ENCODE results near the gene C11orf21.
"Not testable (repeated sequence)": the region's sequence is repeated elsewhere in the genome, so short reads cannot be mapped to it uniquely, and the experiment has no call there.

Gene C11orf21

GRCh38 chr11:2295971-2296912 lies 5.5 kb downstream of the C11orf21 start:
- DNase-seq (ENCODE audit: low spot score): no peak

GRCh38 chr11:2294926-2295290 lies 6.8 kb downstream of the C11orf21 start:
- no peak for DNase-seq (ENCODE audit: low spot score)

GRCh38 chr11:2293984-2294925 lies 7.5 kb downstream of the C11orf21 start:
- no peak for DNase-seq (ENCODE audit: low spot score)

GRCh38 chr11:2293531-2293971 lies 8.2 kb downstream of the C11orf21 start:
- no peak for DNase-seq (ENCODE audit: low spot score)

GRCh38 chr11:2290351-2290841 lies 11.3 kb downstream of the C11orf21 start:
- DNase-seq (ENCODE audit: low spot score): no peak

GRCh38 chr11:2289859-2290258 lies 11.9 kb downstream of the C11orf21 start:
- DNase-seq (ENCODE audit: low spot score): no peak

GRCh38 chr11:2289350-2289749 lies 12.4 kb downstream of the C11orf21 start:
- DNase-seq (ENCODE audit: low spot score): no peak

GRCh38 chr11:2287091-2287490 lies 14.6 kb downstream of the C11orf21 start:
- no peak for DNase-seq (ENCODE audit: low spot score)

- DNase-seq (ENCODE audit: low spot score): not testable (repeated sequence)
These were observed 15.4 kb downstream of the C11orf21 start for GRCh38 chr11:2286350-2286749.

- DNase-seq (ENCODE audit: low spot score): no peak
These were observed 21.5 kb downstream of the C11orf21 start for GRCh38 chr11:2280208-2280607.

- DNase-seq (ENCODE audit: low spot score): no peak
These were observed 23.7 kb downstream of the C11orf21 start for GRCh38 chr11:2277933-2278523.

- no peak for DNase-seq (ENCODE audit: low spot score)
These were observed 24.7 kb downstream of the C11orf21 start for GRCh38 chr11:2277008-2277346.

GRCh38 chr11:2276280-2277007 lies 25.3 kb downstream of the C11orf21 start:
- DNase-seq (ENCODE audit: low spot score): no peak

- no peak for DNase-seq (ENCODE audit: low spot score)
These were observed 26.1 kb downstream of the C11orf21 start for GRCh38 chr11:2275334-2276279.

GRCh38 chr11:2273771-2274170 lies 27.9 kb downstream of the C11orf21 start:
- DNase-seq (ENCODE audit: low spot score): no peak

- no peak for DNase-seq (ENCODE audit: low spot score)
These were observed 28.4 kb downstream of the C11orf21 start for GRCh38 chr11:2273311-2273710.

GRCh38 chr11:2272946-2273280 lies 28.8 kb downstream of the C11orf21 start:
- no peak for DNase-seq (ENCODE audit: low spot score)

- DNase-seq (ENCODE audit: low spot score): no peak
These were observed 29.3 kb downstream of the C11orf21 start for GRCh38 chr11:2272228-2272945.

- no peak for DNase-seq (ENCODE audit: low spot score)
These were observed 30.1 kb downstream of the C11orf21 start for GRCh38 chr11:2271327-2272227.
